Measurements from ENCODE around the gene IQSEC1. TPM values are rescaled to one million over a fixed set of nuclear protein-coding genes. Genes with fewer than 3 reads are reported as not detected.

IQSEC1 gene
- polyA plus RNA-seq, 1 experiment, result 3.6 TPM

DNA sequence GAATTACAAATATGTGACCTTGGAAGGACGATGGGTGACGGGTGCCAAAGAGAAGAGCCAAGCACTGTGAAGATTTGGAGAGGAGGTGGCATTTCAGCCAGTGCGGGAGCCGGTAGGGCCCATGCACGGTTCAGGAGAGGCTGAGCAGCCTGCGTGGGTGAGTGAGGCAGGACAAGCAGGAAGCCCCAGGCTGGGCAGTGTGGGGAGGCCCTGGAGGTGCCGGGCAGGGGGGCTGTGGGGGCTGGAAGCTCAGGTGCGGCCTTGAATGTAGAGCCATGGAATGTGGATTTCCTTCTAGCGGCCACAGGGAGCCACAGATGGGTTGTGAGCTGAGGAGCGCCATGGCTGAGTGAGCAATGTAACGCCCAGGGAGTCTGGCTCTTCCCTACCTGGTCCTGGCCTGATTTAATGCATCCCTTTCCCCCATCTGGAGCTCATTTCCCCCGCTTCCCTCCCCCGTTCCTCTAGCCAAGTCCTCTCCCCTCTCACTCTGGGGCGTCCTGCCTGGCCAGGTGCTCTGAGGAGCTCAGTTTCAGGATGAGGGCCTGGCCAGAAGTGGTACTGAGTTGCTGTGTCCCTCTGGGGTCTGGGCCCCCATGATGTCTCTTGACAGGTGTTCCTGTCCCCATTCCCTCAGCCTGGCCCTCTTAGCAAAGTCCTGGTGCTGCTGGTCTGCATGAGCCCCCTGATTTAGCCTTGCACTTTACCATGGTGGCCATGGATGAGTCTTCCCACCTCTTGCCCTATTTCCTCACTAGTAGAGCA is 41.8 kb upstream of the IQSEC1 start:
- H3K4me3 ChIP-seq (ENCODE audit: low read depth, low read length), result no peak overlapping the region
- peaks cover 7% of the 10 kb centered on the region for H3K27me3 ChIP-seq (ENCODE audit: control insufficient read depth, insufficient read depth, low read length)
- CTCF ChIA-PET, result no interaction called here
- DNase-seq (ENCODE audit: low read depth, low spot score), result no peak
- no peaks in the 10 kb centered on the region for H3K9me3 ChIP-seq (ENCODE audit: control insufficient read depth, insufficient read depth, low read length)
- TF ChIP-seq CTCF (IDR thresholded peaks at IDR 0.05; ENCODE audit: low read depth, low read length), result no peak
- POLR2A ChIA-PET, result no interaction called here
- H3K27ac ChIP-seq (ENCODE audit: low read depth, low read length), result no peak overlapping the region

DNA sequence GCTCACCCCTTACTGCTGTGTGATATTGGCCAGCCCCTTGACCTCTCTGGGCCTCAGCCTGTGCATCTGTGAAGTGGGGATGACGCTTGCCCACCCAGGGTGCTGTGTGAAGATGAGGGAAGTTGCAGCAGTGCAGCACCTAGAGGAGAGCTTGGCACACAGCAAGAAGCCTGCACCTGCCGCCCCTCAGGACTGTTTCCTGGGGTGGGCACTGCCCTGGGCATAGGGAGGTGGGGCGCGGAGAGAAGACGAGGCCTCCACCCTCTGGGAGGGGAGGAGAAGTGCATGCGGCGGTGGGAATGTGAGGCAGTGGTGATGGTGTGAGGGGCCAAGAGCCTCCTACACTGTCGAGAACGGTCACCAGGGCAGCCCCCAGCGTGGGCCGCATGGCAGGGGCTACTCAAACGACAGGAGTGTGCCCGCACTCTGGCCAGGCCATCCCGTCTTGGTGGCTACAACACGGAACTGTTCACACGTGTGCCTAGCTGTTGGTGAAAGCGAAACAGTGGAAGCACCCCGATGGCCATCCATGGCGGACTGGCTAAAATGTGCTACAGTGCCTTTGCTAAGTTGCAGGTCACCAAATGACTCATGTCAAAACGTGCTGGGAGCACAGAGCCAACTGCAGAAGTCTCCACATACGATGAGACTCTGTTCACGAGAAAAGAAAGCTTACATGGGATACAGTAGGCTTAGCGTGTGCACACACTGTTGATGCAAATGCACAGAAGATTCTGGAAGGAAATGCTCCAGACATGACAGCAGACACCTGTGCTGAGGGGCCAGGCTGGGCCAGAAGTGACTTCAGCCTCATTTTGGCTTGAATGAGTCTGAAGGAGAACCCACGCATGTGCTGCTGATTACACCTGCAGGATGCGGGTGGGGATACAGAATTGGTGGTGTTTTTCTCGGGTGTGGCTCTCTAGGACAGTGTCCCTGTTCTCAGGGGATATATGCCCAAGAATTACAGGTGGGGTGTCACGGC is 40.4 kb upstream of the IQSEC1 start:
- Histone ChIP-seq H3K4me3 (ENCODE audit: low read depth, low read length) (no peak overlapping the region), H3K9me3 (ENCODE audit: control insufficient read depth, insufficient read depth, low read length) (no peaks in the 10 kb centered on the region), H3K27me3 (ENCODE audit: control insufficient read depth, insufficient read depth, low read length) (peaks cover 8% of the 10 kb centered on the region), H3K27ac (ENCODE audit: low read depth, low read length) (no peak overlapping the region)
- CTCF ChIA-PET, result no interaction called here
- POLR2A ChIA-PET, result no interaction called here
- DNase-seq (ENCODE audit: low read depth, low spot score), result no peak
- TF ChIP-seq CTCF (IDR thresholded peaks at IDR 0.05; ENCODE audit: low read depth, low read length), result no peak

DNA sequence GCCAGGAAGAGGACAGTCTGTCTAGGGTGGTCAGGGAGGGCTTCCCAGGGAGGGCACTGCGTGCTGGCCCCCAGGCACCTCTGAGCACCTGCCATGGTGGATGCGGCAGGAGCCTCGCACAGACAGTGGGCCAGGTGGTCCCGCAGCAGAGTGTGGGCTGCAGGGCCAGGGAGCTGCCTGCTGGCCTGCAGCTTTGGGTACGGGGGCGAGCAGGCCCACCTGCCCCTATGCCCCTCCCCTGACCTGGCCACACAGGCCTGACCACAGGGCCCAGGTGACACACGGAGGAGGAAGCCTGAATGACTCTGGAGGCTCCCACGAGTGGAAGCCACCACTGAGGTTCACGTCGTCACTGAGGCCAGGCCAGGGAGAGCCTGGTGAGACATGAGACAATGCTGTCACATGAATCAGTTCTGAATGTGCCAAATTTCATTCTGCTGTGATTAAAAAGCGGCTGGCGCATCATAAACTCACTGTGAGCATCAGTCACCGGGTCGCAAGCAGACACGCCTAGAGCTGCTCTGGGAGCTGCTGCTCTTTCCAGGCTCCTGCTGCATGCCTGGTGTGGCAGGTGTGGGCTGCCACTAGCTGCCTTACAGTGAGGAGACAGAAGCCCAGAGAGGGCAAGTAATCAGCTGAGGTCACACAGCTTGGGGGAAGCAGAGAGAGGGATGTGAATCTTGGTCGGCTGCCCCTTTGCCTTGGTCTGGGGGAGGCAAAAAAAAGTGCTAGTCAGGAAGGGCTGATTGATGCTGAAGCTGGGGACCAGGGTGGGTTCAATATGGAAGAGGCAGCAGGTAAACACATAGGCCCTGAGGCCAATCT is 39.5 kb upstream of the IQSEC1 start:
- Histone ChIP-seq H3K27me3 (ENCODE audit: control insufficient read depth, insufficient read depth, low read length) (peaks cover 11% of the 10 kb centered on the region), H3K9me3 (ENCODE audit: control insufficient read depth, insufficient read depth, low read length) (no peaks in the 10 kb centered on the region), H3K4me3 (ENCODE audit: low read depth, low read length) (no peak overlapping the region), H3K27ac (ENCODE audit: low read depth, low read length) (no peak overlapping the region)
- ChIA-PET CTCF (no interaction called here), POLR2A (no interaction called here)
- DNase-seq (ENCODE audit: low read depth, low spot score), result no peak
- no peak for TF ChIP-seq CTCF (IDR thresholded peaks at IDR 0.05; ENCODE audit: low read depth, low read length)

GRCh38 chr3:13111873-13112520 is 38.8 kb upstream of the IQSEC1 start:
- TF ChIP-seq CTCF (IDR thresholded peaks at IDR 0.05; ENCODE audit: low read depth, low read length), result no peak
- ChIA-PET CTCF (interaction anchor here (1.7 kb wide), 1 partner anchor 20 kb away, joined by 11 read pairs; no protein-coding TSS in a partner anchor), POLR2A (no interaction called here)
- H3K27ac ChIP-seq (ENCODE audit: low read depth, low read length), result no peak overlapping the region
- peaks cover 13% of the 10 kb centered on the region for H3K27me3 ChIP-seq (ENCODE audit: control insufficient read depth, insufficient read depth, low read length)
- H3K4me3 ChIP-seq (ENCODE audit: low read depth, low read length), result no peak overlapping the region
- no peaks in the 10 kb centered on the region for H3K9me3 ChIP-seq (ENCODE audit: control insufficient read depth, insufficient read depth, low read length)
- DNase-seq (ENCODE audit: low read depth, low spot score), result no peak

All from AG04450 (cell line).